ENCODE results near the gene CRHR2. TPM values are rescaled to one million over a fixed set of nuclear protein-coding genes. Genes with fewer than 3 reads are reported as not detected.
"Not testable (repeated sequence)": the region's sequence is repeated elsewhere in the genome, so short reads cannot be mapped to it uniquely, and the experiment has no call there.

The CRHR2 gene
- total and polyA plus RNA-seq, 2 of the 13 experiments (the other 11 are each of a cell fraction or from before 2014, with no cell fraction given), result not detected

- no peak for TF ChIP-seq NFAT5 (CRISPR knock-in tag; IDR thresholded peaks at IDR 0.05)
- TF ChIP-seq FOXO1 (CRISPR knock-in tag; IDR thresholded peaks at IDR 0.05), result no peak
- no peak for TF ChIP-seq HOXA3 (CRISPR knock-in tag; IDR thresholded peaks at IDR 0.05)
- TF ChIP-seq ZBTB3 (CRISPR knock-in tag; IDR thresholded peaks at IDR 0.05; ENCODE audit: borderline replicate concordance, low read depth), result no peak
- no peak for TF ChIP-seq DBP (CRISPR knock-in tag; IDR thresholded peaks at IDR 0.05; ENCODE audit: not compliant biosample characterization)
- no peak for TF ChIP-seq ZNF839 (CRISPR knock-in tag; IDR thresholded peaks at IDR 0.05; ENCODE audit: borderline replicate concordance)
- no peak for TF ChIP-seq ZNF180 (CRISPR knock-in tag; IDR thresholded peaks at IDR 0.05; ENCODE audit: borderline replicate concordance, low read depth)
Measured at GRCh38 chr7:30722187-30722586, 39.9 kb upstream of the CRHR2 start (continued).

GRCh38 chr7:30721211-30721610 is 39.0 kb upstream of the CRHR2 start:
- intact Hi-C loops (cut with micrococcal nuclease; ENCODE audit: unreplicated experiment) (no loop called here), in situ Hi-C loops (cut with HindIII; ENCODE audit: extremely low pct_ligation_motif_present, low pct_unique_long_range_greater_than_20kb) (no loop called here)
- H3K27ac ChIP-seq (ENCODE audit: extremely low read length, insufficient read depth, low read length), result no peak overlapping the region
- H3K4me2 ChIP-seq (ENCODE audit: low read depth, low read length), result no peak overlapping the region
- no peaks in the 10 kb centered on the region for H4K20me1 ChIP-seq (ENCODE audit: insufficient read depth, low read length)
- no peak for FAIRE-seq
- no peaks in the 10 kb centered on the region for H3K36me3 ChIP-seq (replicated peaks in 1 of 2; ENCODE audit: control insufficient read depth in 1 of 2, insufficient read depth in 2 of 2, low read length in 2 of 2)
- H3K4me1 ChIP-seq (ENCODE audit: insufficient read depth, low read length), result no peaks in the 10 kb centered on the region
- DNase-seq (ENCODE audit: low spot score), result no peak
- H3K9me3 ChIP-seq (ENCODE audit: low read length), result peaks cover 23% of the 10 kb centered on the region
- no peak overlapping the region for H2AFZ ChIP-seq (ENCODE audit: low read length)
- POLR2A ChIA-PET, result no interaction called here
- ATAC-seq, result no peak
- CTCF ChIA-PET (ENCODE audit: low intra/inter-chr PET ratio, low total read pairs), result no interaction called here
- no peaks in the 10 kb centered on the region for H3K79me2 ChIP-seq (ENCODE audit: insufficient read depth, low read length)
- H3K4me3 ChIP-seq (replicated peaks in 1 of 3; ENCODE audit: insufficient read depth in 1 of 3, low read depth in 2 of 3, low read length in 3 of 3), result no peak overlapping the region
- TF ChIP-seq PTBP1 (IDR thresholded peaks at IDR 0.05; ENCODE audit: low read depth, low read length, poor library complexity, severe bottlenecking) (no peak), ZNF678 (CRISPR knock-in tag; IDR thresholded peaks at IDR 0.05) (no peak)
- peaks cover 3 to 4% of the 10 kb centered on the region in 2 experiments; a peak in 1 of 5 replicates for H3K27me3 ChIP-seq (ENCODE audit: control insufficient read depth in 1 of 2, insufficient read depth in 2 of 2, low read length in 2 of 2)
- 4% methylated on average over 1 of the region's 1 CpG for WGBS (ENCODE audit: low lambda C conversion rate)
- no peak overlapping the region for H3K9ac ChIP-seq (ENCODE audit: insufficient read depth, low read depth, low read length)
- BruUV-seq (replicated peaks), result no TSS peak

DNA sequence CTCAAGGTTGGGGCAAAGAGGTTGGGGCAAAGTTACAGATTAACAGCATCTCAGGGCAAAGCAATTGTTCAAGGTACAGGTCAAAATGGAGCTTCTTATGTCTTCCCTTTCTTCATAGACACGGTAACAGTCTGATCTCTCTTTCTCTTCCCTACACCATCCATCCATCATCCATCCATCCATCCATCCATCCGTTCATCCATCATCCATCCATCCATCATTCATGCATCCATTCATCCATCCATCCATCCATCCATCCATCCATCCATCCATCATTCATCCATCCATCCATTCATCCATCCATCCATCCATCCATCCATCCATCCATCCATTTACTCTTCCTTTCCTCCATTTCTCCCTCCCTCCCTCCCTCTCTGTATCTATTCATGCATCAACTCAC is 37.2 kb upstream of the CRHR2 start:
- H3K79me2 ChIP-seq (ENCODE audit: insufficient read depth, low read length); H3K27ac ChIP-seq (ENCODE audit: extremely low read length, insufficient read depth, low read length); DNase-seq (ENCODE audit: low spot score); ATAC-seq; H3K4me3 ChIP-seq (replicated peaks in 1 of 3; ENCODE audit: insufficient read depth in 1 of 3, low read depth in 2 of 3, low read length in 3 of 3); H2AFZ ChIP-seq (ENCODE audit: low read length); H4K20me1 ChIP-seq (ENCODE audit: insufficient read depth, low read length); H3K9ac ChIP-seq (ENCODE audit: insufficient read depth, low read depth, low read length); H3K36me3 ChIP-seq (replicated peaks in 1 of 2; ENCODE audit: control insufficient read depth in 1 of 2, insufficient read depth in 2 of 2, low read length in 2 of 2); H3K27me3 ChIP-seq (ENCODE audit: control insufficient read depth in 1 of 2, insufficient read depth in 2 of 2, low read length in 2 of 2); H3K4me2 ChIP-seq (ENCODE audit: low read depth, low read length); BruUV-seq (replicated peaks); H3K4me1 ChIP-seq (ENCODE audit: insufficient read depth, low read length); intact Hi-C loops (cut with micrococcal nuclease; ENCODE audit: unreplicated experiment); in situ Hi-C loops (cut with HindIII; ENCODE audit: extremely low pct_ligation_motif_present, low pct_unique_long_range_greater_than_20kb); CTCF ChIA-PET (ENCODE audit: low intra/inter-chr PET ratio, low total read pairs); POLR2A ChIA-PET; FAIRE-seq: not testable (repeated sequence)
- H3K9me3 ChIP-seq (ENCODE audit: low read length), result peaks cover 23% of the 10 kb centered on the region
- 4% methylated on average over 2 of the region's 2 CpGs for WGBS (ENCODE audit: low lambda C conversion rate)
